CD14-positive monocyte (primary cell): ENCODE measurements around the gene SLC26A3. TPM values are rescaled to one million over a fixed set of nuclear protein-coding genes. Genes with fewer than 3 reads are reported as not detected.

ENCODE experiments used
- DNase-seq, 3 donors: peaks; one replicate each; pipeline ENCODE4 v3.0.0-alpha.2; 2011 to 2022
- H2AFZ ChIP-seq: 2 replicates; pipeline ENCODE4 v1.6.0; 2012; ENCODE audit warnings: mild to moderate bottlenecking, low read depth, low read length, inconsistent platforms; ENCODE audit not compliant: insufficient read depth, poor library complexity, severe bottlenecking
- H3K27ac ChIP-seq, 2 donors: 1 replicate in 1 of 2; 2 replicates in 1 of 2; pipeline ENCODE4 v1.5.1; 2012 to 2013; ENCODE audit warnings: low read length in 2 of 2, control low read depth in 1 of 2, inconsistent platforms in 1 of 2, low read depth in 1 of 2, mild to moderate bottlenecking in 1 of 2
- H3K27me3 ChIP-seq, 2 donors: one replicate each; pipeline versions ENCODE4 v1.6.0 to v1.6.1; 2011 to 2013; ENCODE audit warnings: low read length in 2 of 2; ENCODE audit not compliant: control insufficient read depth in 2 of 2, insufficient read depth in 2 of 2
- H3K36me3 ChIP-seq, 2 donors: replicated peaks in 1 of 2; 1 replicate in 1 of 2; 2 replicates in 1 of 2; pipeline versions ENCODE4 v1.5.1 to v1.6.1; 2012 to 2013; ENCODE audit warnings: low read length in 2 of 2, control low read depth in 1 of 2, inconsistent platforms in 1 of 2, mild to moderate bottlenecking in 1 of 2; ENCODE audit not compliant: insufficient read depth in 2 of 2, control insufficient read depth in 1 of 2
- H3K4me1 ChIP-seq, 2 donors: 1 replicate in 1 of 2; 2 replicates in 1 of 2; pipeline versions ENCODE4 v1.5.1 to v1.6.1; 2012 to 2013; ENCODE audit warnings: low read length in 2 of 2, control low read depth in 1 of 2, inconsistent platforms in 1 of 2, mild to moderate bottlenecking in 1 of 2, moderate library complexity in 1 of 2; ENCODE audit not compliant: insufficient read depth in 2 of 2, control insufficient read depth in 1 of 2
- H3K4me2 ChIP-seq: replicated peaks from 2 replicates; pipeline ENCODE3; 2012; ENCODE audit warnings: low read length, moderate library complexity, mild to moderate bottlenecking; ENCODE audit not compliant: poor library complexity, severe bottlenecking; ENCODE audit errors: extremely low read depth
- H3K4me3 ChIP-seq, 3 experiments: fragments of 200-600 bp in 1 of 3; sonication (generic) in 1 of 3; replicated peaks in 1 of 3; 1 replicate in 2 of 3; 2 replicates in 1 of 3; pipeline ENCODE4 v1.5.1; 2011 to 2013; ENCODE audit warnings: low read length in 3 of 3, mild to moderate bottlenecking in 3 of 3, control low read depth in 2 of 3, low read depth in 2 of 3, inconsistent platforms in 1 of 3, moderate library complexity in 1 of 3
- H3K79me2 ChIP-seq: 2 replicates; pipeline ENCODE4 v1.6.0; 2012; ENCODE audit warnings: mild to moderate bottlenecking, control low read depth, inconsistent platforms, low read length, moderate library complexity; ENCODE audit not compliant: insufficient read depth
- H3K9ac ChIP-seq: 2 replicates; pipeline ENCODE4 v1.6.0; 2017; ENCODE audit warnings: low read length, mild to moderate bottlenecking; ENCODE audit not compliant: insufficient read depth, poor library complexity, severe bottlenecking
- H3K9me3 ChIP-seq, 2 donors: replicated peaks in 1 of 2; 1 replicate in 1 of 2; 2 replicates in 1 of 2; pipeline versions ENCODE4 v1.5.1 to v1.6.1; 2012 to 2013; ENCODE audit warnings: low read length in 2 of 2, control low read depth in 1 of 2; ENCODE audit not compliant: control insufficient read depth in 1 of 2, insufficient read depth in 1 of 2
- H4K20me1 ChIP-seq: 2 replicates; pipeline ENCODE4 v1.6.0; 2012; ENCODE audit warnings: mild to moderate bottlenecking, low read length, control low read depth, moderate library complexity; ENCODE audit not compliant: insufficient read depth
- H3K27ac Mint-ChIP-seq, 7 donors: one replicate each; pipeline ENCODE4 v1.8.0; 2020; ENCODE audit warnings: mild to moderate bottlenecking in 7 of 7, mixed read lengths in 7 of 7, moderate library complexity in 6 of 7, inconsistent platforms in 2 of 7
- H3K27me3 Mint-ChIP-seq, 3 donors: one replicate each; pipeline ENCODE4 v1.8.0; 2021 to 2022; ENCODE audit warnings: low read depth in 3 of 3, mild to moderate bottlenecking in 3 of 3, mixed read lengths in 3 of 3, moderate library complexity in 3 of 3, inconsistent platforms in 1 of 3
- H3K36me3 Mint-ChIP-seq, 2 donors: one replicate each; pipeline ENCODE4 v1.8.0; 2020; ENCODE audit warnings: mixed read lengths in 2 of 2, inconsistent platforms in 1 of 2, mild to moderate bottlenecking in 1 of 2
- H3K4me1 Mint-ChIP-seq: one replicate; pipeline ENCODE4 v1.8.0; 2020; ENCODE audit warnings: mild to moderate bottlenecking, mixed read lengths
- H3K4me3 Mint-ChIP-seq, 2 donors: one replicate each; pipeline ENCODE4 v1.8.0; 2020; ENCODE audit warnings: mild to moderate bottlenecking in 2 of 2, mixed read lengths in 2 of 2, moderate library complexity in 1 of 2
- H3K9me3 Mint-ChIP-seq, 7 donors: one replicate each; pipeline ENCODE4 v1.8.0; 2020 to 2022; ENCODE audit warnings: mixed read lengths in 7 of 7, mild to moderate bottlenecking in 6 of 7, moderate library complexity in 6 of 7, inconsistent platforms in 2 of 7
- WGBS: methylation state at CpG from one replicate; pipeline ENCODE4 v1.1.5; 2013; ENCODE audit warnings: missing lambda C conversion rate; ENCODE audit not compliant: insufficient coverage; 5-methylcytosine and 5-hydroxymethylcytosine counted together
- intact Hi-C, 2 donors: fragments of 100-400 bp; cut with micrococcal nuclease; formaldehyde crosslinking; loops; one replicate each; pipeline versions ENCODE4 v1.15.0 to v1.15.1; 2023
- polyA plus RNA-seq, 3 donors: library from polyadenylated mRNA; depleted of rRNA in 1 of 3; unstranded in 2 of 3; stranded (reverse) in 1 of 3; fragments of 300-500 nt in 2 of 3; fragments of >200 nt in 1 of 3; fragmentation: Illumina TruSeq in 2 of 3; gene quantifications; 1 replicate in 2 of 3; 2 replicates in 1 of 3; pipeline ENCODE4 v1.2.3, GENCODE V29; 2012 to 2021
- TF ChIP-seq, protein P1 (sequence below): fragments of 200-600 bp; IDR thresholded peaks from one replicate; pipeline ENCODE4 v1.8.0; 2022; ENCODE audit warnings: antibody characterized with exemption, mild to moderate bottlenecking

SLC26A3 gene
- polyA plus RNA-seq, 3 donors, result not detected

DNA sequence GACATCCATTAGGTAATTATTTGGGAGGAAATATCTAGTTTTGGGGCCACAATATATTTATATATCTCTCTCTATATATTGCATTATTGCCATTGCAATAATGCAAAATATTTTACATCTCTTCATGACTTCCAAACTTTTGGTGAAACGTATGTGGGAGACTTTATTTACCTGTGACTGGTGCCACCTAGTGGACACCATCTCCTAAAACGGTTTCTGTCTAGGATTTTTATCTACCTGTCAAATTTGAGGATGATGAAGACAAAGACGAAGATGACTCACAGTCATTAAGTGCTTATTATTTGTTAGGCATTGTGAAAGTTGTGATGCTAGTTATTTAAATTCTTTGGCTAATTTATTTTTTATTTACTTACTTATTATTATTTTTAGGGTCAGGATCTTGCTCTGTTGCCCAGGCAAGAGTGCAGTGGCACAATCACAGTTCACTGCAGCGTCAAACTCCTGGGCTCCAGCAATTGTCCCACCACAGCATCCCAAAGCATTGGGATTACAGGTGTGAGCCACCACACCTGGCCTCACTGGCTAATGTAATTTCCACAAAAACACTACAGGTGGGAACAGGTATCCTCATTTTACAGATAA, 77.8 kb downstream of the SLC26A3 start:
- H3K9ac ChIP-seq, result no peak overlapping the region
- H3K4me2 ChIP-seq, result no peak overlapping the region
- H3K36me3 Mint-ChIP-seq, result no peaks in the 10 kb centered on the region
- TF ChIP-seq, protein P1, sequence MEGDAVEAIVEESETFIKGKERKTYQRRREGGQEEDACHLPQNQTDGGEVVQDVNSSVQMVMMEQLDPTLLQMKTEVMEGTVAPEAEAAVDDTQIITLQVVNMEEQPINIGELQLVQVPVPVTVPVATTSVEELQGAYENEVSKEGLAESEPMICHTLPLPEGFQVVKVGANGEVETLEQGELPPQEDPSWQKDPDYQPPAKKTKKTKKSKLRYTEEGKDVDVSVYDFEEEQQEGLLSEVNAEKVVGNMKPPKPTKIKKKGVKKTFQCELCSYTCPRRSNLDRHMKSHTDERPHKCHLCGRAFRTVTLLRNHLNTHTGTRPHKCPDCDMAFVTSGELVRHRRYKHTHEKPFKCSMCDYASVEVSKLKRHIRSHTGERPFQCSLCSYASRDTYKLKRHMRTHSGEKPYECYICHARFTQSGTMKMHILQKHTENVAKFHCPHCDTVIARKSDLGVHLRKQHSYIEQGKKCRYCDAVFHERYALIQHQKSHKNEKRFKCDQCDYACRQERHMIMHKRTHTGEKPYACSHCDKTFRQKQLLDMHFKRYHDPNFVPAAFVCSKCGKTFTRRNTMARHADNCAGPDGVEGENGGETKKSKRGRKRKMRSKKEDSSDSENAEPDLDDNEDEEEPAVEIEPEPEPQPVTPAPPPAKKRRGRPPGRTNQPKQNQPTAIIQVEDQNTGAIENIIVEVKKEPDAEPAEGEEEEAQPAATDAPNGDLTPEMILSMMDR, result peak; percentile 76
- no peak overlapping the region for H2AFZ ChIP-seq
- no peaks in the 10 kb centered on the region for H3K9me3 ChIP-seq
- no peak overlapping the region for H3K4me3 ChIP-seq
- no peaks in the 10 kb centered on the region for H3K4me1 ChIP-seq
- H3K27me3 ChIP-seq, result no peaks in the 10 kb centered on the region
- no peaks in the 10 kb centered on the region for H3K79me2 ChIP-seq
- H3K4me3 Mint-ChIP-seq, result no peak overlapping the region
- H3K4me1 Mint-ChIP-seq, result no peaks in the 10 kb centered on the region
- H3K9me3 Mint-ChIP-seq, result no peaks in the 10 kb centered on the region
- no peak overlapping the region for H3K27ac ChIP-seq
- intact Hi-C loops, result loop anchor here in 1 of 2 donors (5.0 kb wide), 1 partner anchor 263 kb away; no protein-coding TSS in a partner anchor
- H3K27ac Mint-ChIP-seq, result no peak overlapping the region
- WGBS, result no CpG with 5 or more reads among the region's 4 CpGs
- H3K27me3 Mint-ChIP-seq, result peaks cover 0 to 12% (median 3%) of the 10 kb centered on the region in 3 donors
- no peaks in the 10 kb centered on the region for H4K20me1 ChIP-seq
- DNase-seq, result peak; percentile 15 to 45 (median 37)
- no peaks in the 10 kb centered on the region for H3K36me3 ChIP-seq

DNA sequence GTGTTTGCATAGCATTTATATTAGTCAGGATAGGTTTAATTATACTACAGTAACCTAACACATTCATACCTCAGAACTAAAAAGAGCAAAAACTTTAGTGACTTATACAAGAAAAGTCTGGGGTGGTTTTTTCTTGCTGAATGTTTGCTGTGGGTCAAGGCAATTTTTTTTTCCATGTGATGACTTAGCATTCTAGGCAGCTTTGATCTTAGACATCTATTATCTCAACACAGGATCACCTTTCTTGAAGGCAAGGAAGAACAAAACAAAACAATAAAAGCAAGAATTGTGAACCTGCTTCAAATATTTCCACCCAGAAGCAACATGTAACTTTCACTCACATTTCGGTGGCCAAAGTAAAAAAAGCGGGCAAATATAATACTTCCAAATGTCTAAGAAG, 79.8 kb downstream of the SLC26A3 start:
- no peaks in the 10 kb centered on the region for H3K79me2 ChIP-seq
- no peaks in the 10 kb centered on the region for H3K4me1 ChIP-seq
- Mint-ChIP-seq H3K27me3 (peaks cover 0 to 7% (median 2%) of the 10 kb centered on the region in 3 donors), H3K27ac (no peak overlapping the region), H3K4me1 (no peaks in the 10 kb centered on the region), H3K36me3 (no peaks in the 10 kb centered on the region), H3K4me3 (no peak overlapping the region), H3K9me3 (no peaks in the 10 kb centered on the region)
- no peaks in the 10 kb centered on the region for H3K9me3 ChIP-seq
- H3K9ac ChIP-seq, result no peak overlapping the region
- H3K36me3 ChIP-seq, result no peaks in the 10 kb centered on the region
- no peak overlapping the region for H2AFZ ChIP-seq
- no peak overlapping the region for H3K4me2 ChIP-seq
- no CpG with 5 or more reads among the region's 2 CpGs for WGBS
- no peak overlapping the region for H3K4me3 ChIP-seq
- TF ChIP-seq, protein P1, result no peak
- no peaks in the 10 kb centered on the region for H3K27me3 ChIP-seq
- no peak for DNase-seq
- intact Hi-C loops, result no loop called here
- H4K20me1 ChIP-seq, result no peaks in the 10 kb centered on the region
- H3K27ac ChIP-seq, result no peak overlapping the region
